Measurements from ENCODE around the gene CDA. TPM values are rescaled to one million over a fixed set of nuclear protein-coding genes. Genes with fewer than 3 reads are reported as not detected.
A peak's percentile ranks its signal among the peaks of the same experiment; 100 is the strongest.

Gene CDA
- total and polyA plus RNA-seq, 9 of the 15 experiments (the other 6 are each of a cell fraction or from before 2014, with no cell fraction given), result not detected

DNA sequence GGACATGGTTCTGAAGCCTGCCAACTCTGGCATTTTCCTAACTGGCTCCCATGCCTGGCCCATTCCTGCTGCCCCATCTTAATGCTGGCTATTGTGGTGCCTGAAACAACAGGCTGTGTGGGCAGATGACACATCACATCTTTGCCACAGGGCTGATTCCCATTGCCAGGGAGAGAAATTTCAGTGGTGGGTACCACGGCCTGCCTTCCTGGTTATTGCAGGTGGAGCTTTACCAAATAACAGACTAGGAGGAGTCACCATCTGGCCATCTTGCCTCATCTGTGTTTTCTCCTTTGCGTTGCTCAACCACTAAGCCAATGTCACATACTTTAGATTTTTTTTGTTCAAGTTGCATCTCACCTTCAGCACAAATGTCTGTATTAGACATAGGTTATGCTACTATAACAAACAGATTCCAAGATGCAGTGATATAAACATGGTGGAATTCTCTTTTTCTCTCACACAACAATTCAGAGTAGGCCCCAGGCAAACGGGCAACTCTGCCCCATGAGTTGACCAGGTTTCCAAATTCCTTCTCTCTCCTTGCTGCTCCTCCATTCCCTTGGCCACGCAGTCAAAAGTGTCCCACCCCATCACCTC is 14.1 kb downstream of the CDA start:
- Histone ChIP-seq H3K9ac (ENCODE audit: insufficient read depth in 1 of 2, low read depth in 2 of 2, low read length in 2 of 2) (no peak overlapping the region), H3K27ac (ENCODE audit: extremely low read depth, low read depth, low read length) (no peak overlapping the region), H3K4me3 (no peak overlapping the region), H3K4me2 (ENCODE audit: insufficient read depth, low read length) (no peak overlapping the region), H3K4me1 (replicated peaks in 1 of 2; ENCODE audit: control insufficient read depth in 2 of 2, insufficient read depth in 2 of 2, low read length in 2 of 2) (no peaks in the 10 kb centered on the region; a peak in 1 of 5 replicates), H3K9me3 (replicated peaks; ENCODE audit: control insufficient read depth, insufficient read depth, low read depth, low read length) (no peaks in the 10 kb centered on the region), H4K20me1 (replicated peaks; ENCODE audit: control insufficient read depth, insufficient read depth, low read length) (no peaks in the 10 kb centered on the region), H3K36me3 (ENCODE audit: control insufficient read depth, insufficient read depth, low read length) (no peaks in the 10 kb centered on the region), H3K9me1 (ENCODE audit: control insufficient read depth, insufficient read depth, low read length) (no peaks in the 10 kb centered on the region), H2AFZ (ENCODE audit: low read depth, low read length) (peak overlapping the region; percentile 51), H3K27me3 (ENCODE audit: control insufficient read depth in 2 of 2, insufficient read depth in 2 of 2, low read length in 2 of 2) (peaks cover 13% of the 10 kb centered on the region in 2 experiments; a peak in 3 of 5 replicates), H3K79me2 (ENCODE audit: control insufficient read depth, insufficient read depth, low read length) (no peaks in the 10 kb centered on the region)
- FAIRE-seq, result no peak
- DNase-seq (ENCODE audit: extremely low read depth in 1 of 4, low spot score in 3 of 4), result no peak
- CTCF ChIA-PET (ENCODE audit: low intra/inter-chr PET ratio), result no interaction called here
- in situ Hi-C loops (cut with MboI), result no loop called here
- BruUV-seq (replicated peaks), result no TSS peak
- intact Hi-C loops (cut with micrococcal nuclease), result no loop called here
- POLR2A ChIA-PET, result no interaction called here
- ATAC-seq, result no peak
- 19% methylated on average over 4 of the region's 4 CpGs for WGBS (ENCODE audit: insufficient coverage, low coverage, missing lambda C conversion rate)
- TF ChIP-seq TAF7 (tag; IDR thresholded peaks at IDR 0.05) (no peak), ZNF696 (CRISPR knock-in tag; conservative IDR thresholded peaks at IDR 0.05) (no peak), RCOR1 (IDR thresholded peaks at IDR 0.05; ENCODE audit: borderline replicate concordance in 1 of 2, low read depth in 2 of 2, low read length in 2 of 2) (no peak), ZNF143 (CRISPR knock-in tag; IDR thresholded peaks at IDR 0.05) (no peak), CHD4 (IDR thresholded peaks at IDR 0.05; ENCODE audit: insufficient read depth, insufficient replicate concordance, low read depth, low read length, poor library complexity, severe bottlenecking) (no peak), TAF1 (IDR thresholded peaks at IDR 0.05; ENCODE audit: control insufficient read depth, extremely low read depth, insufficient read depth, low read length, severe bottlenecking) (no peak), HLTF (IDR thresholded peaks at IDR 0.05) (no peak), ZSCAN29 (IDR thresholded peaks at IDR 0.05) (no peak), GABPA (tag; conservative IDR thresholded peaks at IDR 0.05; ENCODE audit: low read depth) (no peak), ZNF436 (CRISPR knock-in tag; IDR thresholded peaks at IDR 0.05) (no peak), HDAC3 (IDR thresholded peaks at IDR 0.05; ENCODE audit: borderline replicate concordance, partially characterized antibody) (no peak), PCBP1 (IDR thresholded peaks at IDR 0.05; ENCODE audit: low read depth, low read length, poor library complexity, severe bottlenecking) (no peak)
- TF ChIP-seq, protein P1, sequence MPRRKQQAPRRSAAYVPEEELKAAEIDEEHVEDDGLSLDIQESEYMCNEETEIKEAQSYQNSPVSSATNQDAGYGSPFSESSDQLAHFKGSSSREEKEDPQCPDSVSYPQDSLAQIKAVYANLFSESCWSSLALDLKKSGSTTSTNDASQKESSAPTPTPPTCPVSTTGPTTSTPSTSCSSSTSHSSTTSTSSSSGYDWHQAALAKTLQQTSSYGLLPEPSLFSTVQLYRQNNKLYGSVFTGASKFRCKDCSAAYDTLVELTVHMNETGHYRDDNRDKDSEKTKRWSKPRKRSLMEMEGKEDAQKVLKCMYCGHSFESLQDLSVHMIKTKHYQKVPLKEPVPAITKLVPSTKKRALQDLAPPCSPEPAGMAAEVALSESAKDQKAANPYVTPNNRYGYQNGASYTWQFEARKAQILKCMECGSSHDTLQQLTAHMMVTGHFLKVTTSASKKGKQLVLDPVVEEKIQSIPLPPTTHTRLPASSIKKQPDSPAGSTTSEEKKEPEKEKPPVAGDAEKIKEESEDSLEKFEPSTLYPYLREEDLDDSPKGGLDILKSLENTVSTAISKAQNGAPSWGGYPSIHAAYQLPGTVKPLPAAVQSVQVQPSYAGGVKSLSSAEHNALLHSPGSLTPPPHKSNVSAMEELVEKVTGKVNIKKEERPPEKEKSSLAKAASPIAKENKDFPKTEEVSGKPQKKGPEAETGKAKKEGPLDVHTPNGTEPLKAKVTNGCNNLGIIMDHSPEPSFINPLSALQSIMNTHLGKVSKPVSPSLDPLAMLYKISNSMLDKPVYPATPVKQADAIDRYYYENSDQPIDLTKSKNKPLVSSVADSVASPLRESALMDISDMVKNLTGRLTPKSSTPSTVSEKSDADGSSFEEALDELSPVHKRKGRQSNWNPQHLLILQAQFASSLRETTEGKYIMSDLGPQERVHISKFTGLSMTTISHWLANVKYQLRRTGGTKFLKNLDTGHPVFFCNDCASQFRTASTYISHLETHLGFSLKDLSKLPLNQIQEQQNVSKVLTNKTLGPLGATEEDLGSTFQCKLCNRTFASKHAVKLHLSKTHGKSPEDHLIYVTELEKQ (CRISPR knock-in tag; IDR thresholded peaks at IDR 0.05), result no peak
- TF ChIP-seq, protein P2, sequence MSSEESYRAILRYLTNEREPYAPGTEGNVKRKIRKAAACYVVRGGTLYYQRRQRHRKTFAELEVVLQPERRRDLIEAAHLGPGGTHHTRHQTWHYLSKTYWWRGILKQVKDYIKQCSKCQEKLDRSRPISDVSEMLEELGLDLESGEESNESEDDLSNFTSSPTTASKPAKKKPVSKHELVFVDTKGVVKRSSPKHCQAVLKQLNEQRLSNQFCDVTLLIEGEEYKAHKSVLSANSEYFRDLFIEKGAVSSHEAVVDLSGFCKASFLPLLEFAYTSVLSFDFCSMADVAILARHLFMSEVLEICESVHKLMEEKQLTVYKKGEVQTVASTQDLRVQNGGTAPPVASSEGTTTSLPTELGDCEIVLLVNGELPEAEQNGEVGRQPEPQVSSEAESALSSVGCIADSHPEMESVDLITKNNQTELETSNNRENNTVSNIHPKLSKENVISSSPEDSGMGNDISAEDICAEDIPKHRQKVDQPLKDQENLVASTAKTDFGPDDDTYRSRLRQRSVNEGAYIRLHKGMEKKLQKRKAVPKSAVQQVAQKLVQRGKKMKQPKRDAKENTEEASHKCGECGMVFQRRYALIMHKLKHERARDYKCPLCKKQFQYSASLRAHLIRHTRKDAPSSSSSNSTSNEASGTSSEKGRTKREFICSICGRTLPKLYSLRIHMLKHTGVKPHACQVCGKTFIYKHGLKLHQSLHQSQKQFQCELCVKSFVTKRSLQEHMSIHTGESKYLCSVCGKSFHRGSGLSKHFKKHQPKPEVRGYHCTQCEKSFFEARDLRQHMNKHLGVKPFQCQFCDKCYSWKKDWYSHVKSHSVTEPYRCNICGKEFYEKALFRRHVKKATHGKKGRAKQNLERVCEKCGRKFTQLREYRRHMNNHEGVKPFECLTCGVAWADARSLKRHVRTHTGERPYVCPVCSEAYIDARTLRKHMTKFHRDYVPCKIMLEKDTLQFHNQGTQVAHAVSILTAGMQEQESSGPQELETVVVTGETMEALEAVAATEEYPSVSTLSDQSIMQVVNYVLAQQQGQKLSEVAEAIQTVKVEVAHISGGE (CRISPR knock-in tag; IDR thresholded peaks at IDR 0.05), result no peak
- TF ChIP-seq, protein P3, sequence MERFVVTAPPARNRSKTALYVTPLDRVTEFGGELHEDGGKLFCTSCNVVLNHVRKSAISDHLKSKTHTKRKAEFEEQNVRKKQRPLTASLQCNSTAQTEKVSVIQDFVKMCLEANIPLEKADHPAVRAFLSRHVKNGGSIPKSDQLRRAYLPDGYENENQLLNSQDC (CRISPR knock-in tag; IDR thresholded peaks at IDR 0.05), result no peak
